Breast epithelium (tissue), 4 donors: ENCODE results near the gene TAF5L. TPM values are rescaled to one million over a fixed set of nuclear protein-coding genes. Genes with fewer than 3 reads are reported as not detected.

Source experiments
- DNase-seq, 2 donors: peaks; one replicate each; pipeline ENCODE4 v3.0.0-alpha.2; 2019; ENCODE audit warnings: low spot score in 2 of 2
- H3K27ac ChIP-seq, 2 donors: fragments of 200-600 bp; sonication (generic) in 1 of 2; one replicate each; pipeline ENCODE4 v1.5.1; 2016 to 2019; ENCODE audit warnings: mild to moderate bottlenecking in 1 of 2
- H3K27me3 ChIP-seq, 2 donors: fragments of 200-600 bp; sonication (generic) in 1 of 2; one replicate each; pipeline versions ENCODE4 v1.5.1 to v1.6.0; 2017 to 2019; ENCODE audit warnings: control low read depth in 1 of 2, mild to moderate bottlenecking in 1 of 2
- H3K36me3 ChIP-seq: fragments of 200-600 bp; one replicate; pipeline ENCODE4 v1.5.1; 2019
- H3K4me1 ChIP-seq, 2 donors: fragments of 200-600 bp; sonication (generic); one replicate each; pipeline ENCODE4 v1.5.1; 2016 to 2019; ENCODE audit warnings: control low read depth in 1 of 2
- H3K4me3 ChIP-seq, 3 donors: fragments of 200-600 bp; sonication (generic); 1 replicate in 2 of 3; 2 replicates in 1 of 3; pipeline ENCODE4 v1.5.1; 2016 to 2019; ENCODE audit warnings: mild to moderate bottlenecking in 3 of 3, moderate library complexity in 2 of 3
- H3K9me3 ChIP-seq, 2 donors: fragments of 200-600 bp; sonication (generic) in 1 of 2; one replicate each; pipeline ENCODE4 v1.5.1; 2016 to 2019; ENCODE audit warnings: control low read depth in 1 of 2
- POLR2A ChIP-seq: fragments of 450-650 bp; IDR thresholded peaks from one replicate; pipeline ENCODE4 v1.6.1; 2016; ENCODE audit warnings: antibody characterized with exemption, mild to moderate bottlenecking, moderate library complexity
- POLR2AphosphoS5 ChIP-seq, 3 donors: sonication (generic); formaldehyde crosslinking; IDR thresholded peaks; one replicate each; pipeline ENCODE4 v1.6.1; 2017; ENCODE audit warnings: antibody characterized with exemption in 3 of 3
- intact Hi-C: fragments of 100-400 bp; cut with DNase I; formaldehyde crosslinking; loops from one replicate; pipeline ENCODE4 v1.15.1; 2023; ENCODE audit warnings: low total_unique reads
- total RNA-seq, 3 donors: library from RNA; depleted of rRNA; stranded (reverse); fragments of >200 nt; gene quantifications; one replicate each; pipeline ENCODE4 v1.1.0, GENCODE V29; 2016
- TF ChIP-seq, protein P1 (sequence below), 3 donors: fragments of 450-650 bp; IDR thresholded peaks; one replicate each; pipeline ENCODE4 v1.5.1; 2016 to 2017; ENCODE audit warnings: antibody characterized with exemption in 3 of 3, mild to moderate bottlenecking in 3 of 3, moderate library complexity in 3 of 3

The TAF5L gene
- total RNA-seq, 3 donors from 2014 or later, result 15.4 to 18.3 (median 16.3) TPM

DNA sequence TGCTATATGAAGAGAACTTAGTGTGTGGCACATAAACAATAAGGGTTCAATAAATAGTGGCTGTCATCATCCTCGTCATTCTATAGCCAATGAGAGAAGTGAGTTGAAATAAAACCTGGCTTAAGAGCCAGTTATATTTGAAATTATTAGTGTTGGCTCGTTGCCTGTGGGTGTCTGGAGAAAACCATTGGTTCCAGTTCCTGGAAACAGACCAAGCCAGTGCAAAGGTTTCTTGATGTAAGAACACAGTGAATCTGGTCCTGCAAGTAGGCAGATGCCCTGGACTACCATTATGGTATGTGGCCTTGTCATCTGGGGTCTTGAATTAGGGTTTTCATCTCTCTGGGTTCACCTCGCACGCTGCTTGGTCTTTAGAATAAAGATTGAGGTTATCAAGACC is 43.4 kb upstream of the TAF5L start:
- Histone ChIP-seq H3K9me3 (no peaks in the 10 kb centered on the region), H3K27me3 (no peaks in the 10 kb centered on the region), H3K27ac (no peak overlapping the region), H3K36me3 (no peaks in the 10 kb centered on the region), H3K4me3 (no peak overlapping the region), H3K4me1 (no peaks in the 10 kb centered on the region)
- DNase-seq, result no peak
- intact Hi-C loops, result loop anchor here (10.0 kb wide), 1 partner anchor 645 kb away; no protein-coding TSS in a partner anchor
- TF ChIP-seq, protein P1, sequence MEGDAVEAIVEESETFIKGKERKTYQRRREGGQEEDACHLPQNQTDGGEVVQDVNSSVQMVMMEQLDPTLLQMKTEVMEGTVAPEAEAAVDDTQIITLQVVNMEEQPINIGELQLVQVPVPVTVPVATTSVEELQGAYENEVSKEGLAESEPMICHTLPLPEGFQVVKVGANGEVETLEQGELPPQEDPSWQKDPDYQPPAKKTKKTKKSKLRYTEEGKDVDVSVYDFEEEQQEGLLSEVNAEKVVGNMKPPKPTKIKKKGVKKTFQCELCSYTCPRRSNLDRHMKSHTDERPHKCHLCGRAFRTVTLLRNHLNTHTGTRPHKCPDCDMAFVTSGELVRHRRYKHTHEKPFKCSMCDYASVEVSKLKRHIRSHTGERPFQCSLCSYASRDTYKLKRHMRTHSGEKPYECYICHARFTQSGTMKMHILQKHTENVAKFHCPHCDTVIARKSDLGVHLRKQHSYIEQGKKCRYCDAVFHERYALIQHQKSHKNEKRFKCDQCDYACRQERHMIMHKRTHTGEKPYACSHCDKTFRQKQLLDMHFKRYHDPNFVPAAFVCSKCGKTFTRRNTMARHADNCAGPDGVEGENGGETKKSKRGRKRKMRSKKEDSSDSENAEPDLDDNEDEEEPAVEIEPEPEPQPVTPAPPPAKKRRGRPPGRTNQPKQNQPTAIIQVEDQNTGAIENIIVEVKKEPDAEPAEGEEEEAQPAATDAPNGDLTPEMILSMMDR (IDR thresholded peaks at IDR 0.05), result no peak
- TF ChIP-seq POLR2A (no peak), POLR2AphosphoS5 (IDR thresholded peaks at IDR 0.05) (no peak)

DNA sequence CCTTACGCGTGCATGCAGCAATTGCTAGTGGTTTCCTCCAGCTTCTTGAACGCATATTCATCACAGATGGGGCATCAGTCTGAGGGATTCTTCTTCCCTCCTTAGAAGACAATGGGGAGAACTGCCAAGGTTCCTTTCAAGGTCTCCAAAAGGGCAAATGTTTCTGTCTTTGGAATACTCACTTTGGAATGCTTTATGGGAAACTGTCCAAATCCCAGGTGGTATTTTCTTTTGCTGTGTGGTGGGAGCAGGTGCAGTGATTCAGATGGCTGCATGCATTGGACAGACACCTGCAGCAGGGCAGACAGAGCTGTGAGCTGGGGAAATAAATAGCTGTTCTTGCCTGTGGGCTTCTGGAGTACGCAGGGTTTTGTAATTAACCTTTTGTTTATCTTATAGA is 40.7 kb upstream of the TAF5L start:
- intact Hi-C loops, result loop anchor here (10.0 kb wide), 1 partner anchor 648 kb away; no protein-coding TSS in a partner anchor

DNA sequence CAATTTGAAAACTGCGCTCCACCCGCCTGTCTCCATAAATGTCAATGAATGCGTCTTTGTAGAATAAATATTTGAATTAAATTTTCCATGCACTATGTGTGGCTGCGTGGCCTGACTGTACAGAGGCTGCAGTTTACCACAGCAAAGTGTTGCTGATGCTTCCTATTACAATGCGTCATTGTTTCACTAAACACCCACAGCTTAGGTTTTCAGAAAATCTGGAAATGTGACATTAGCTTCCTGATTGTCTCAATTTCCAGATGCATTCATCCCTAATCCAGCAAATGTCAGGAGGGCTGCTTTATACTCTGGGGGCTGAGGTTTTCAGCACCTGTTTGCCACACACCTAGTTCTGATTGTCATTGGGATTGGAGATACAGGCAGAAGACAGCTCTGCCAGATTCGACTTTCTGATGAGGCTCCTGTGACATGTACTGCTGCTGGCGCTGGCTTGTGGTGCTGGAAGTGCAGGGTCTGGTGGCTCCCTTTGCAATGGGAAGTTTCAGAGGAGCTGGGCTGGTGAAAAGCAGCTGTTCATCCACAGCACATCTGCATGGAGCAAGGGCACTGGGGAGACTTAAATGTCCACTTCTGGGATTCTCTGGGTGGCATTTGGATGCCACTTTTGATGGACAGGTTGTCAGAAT is 40.1 kb upstream of the TAF5L start:
- no peak for DNase-seq
- Histone ChIP-seq H3K4me1 (no peaks in the 10 kb centered on the region), H3K27me3 (no peaks in the 10 kb centered on the region), H3K9me3 (no peaks in the 10 kb centered on the region), H3K36me3 (no peaks in the 10 kb centered on the region), H3K27ac (no peak overlapping the region), H3K4me3 (no peak overlapping the region)
- TF ChIP-seq, protein P1 (IDR thresholded peaks at IDR 0.05), result no peak
- TF ChIP-seq POLR2A (no peak), POLR2AphosphoS5 (IDR thresholded peaks at IDR 0.05) (no peak)
- intact Hi-C loops, result loop anchor here (10.0 kb wide), 1 partner anchor 649 kb away; no protein-coding TSS in a partner anchor

More for the DNA sequence above, 40.7 kb upstream of the TAF5L start:
- Histone ChIP-seq H3K4me1 (no peaks in the 10 kb centered on the region), H3K9me3 (no peaks in the 10 kb centered on the region), H3K27ac (no peak overlapping the region), H3K4me3 (no peak overlapping the region), H3K36me3 (no peaks in the 10 kb centered on the region), H3K27me3 (no peaks in the 10 kb centered on the region)
- TF ChIP-seq, protein P1 (IDR thresholded peaks at IDR 0.05), result no peak
- TF ChIP-seq POLR2AphosphoS5 (IDR thresholded peaks at IDR 0.05) (no peak), POLR2A (no peak)
- no peak for DNase-seq

DNA sequence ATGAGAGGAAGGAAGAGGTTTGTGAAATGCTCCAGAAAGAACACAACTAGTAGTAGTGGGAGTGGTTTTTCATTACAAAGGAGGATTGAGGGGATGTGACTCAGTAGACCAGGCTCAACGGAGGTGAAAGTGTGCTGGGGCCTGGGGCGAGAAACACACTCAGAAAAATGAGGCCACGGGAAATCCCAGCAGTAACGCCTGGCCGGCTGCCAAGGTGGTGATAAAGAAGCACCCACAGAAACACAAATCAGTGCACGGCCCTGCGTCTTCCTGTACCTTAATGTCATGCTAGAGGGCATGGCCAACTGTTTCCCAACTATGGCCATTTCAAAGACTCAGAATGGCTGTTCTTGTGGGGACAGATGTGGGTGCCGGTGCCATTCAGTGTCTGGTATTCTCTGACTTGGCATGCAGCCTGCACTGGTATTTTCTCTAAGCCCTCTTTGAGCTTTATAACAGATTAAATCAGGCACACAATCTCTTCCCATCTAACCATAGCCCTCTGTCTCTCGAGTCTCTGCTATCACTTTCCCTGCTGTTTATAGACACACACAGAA is 38.3 kb upstream of the TAF5L start:
- intact Hi-C loops, result loop anchor here (10.0 kb wide), 1 partner anchor 651 kb away; no protein-coding TSS in a partner anchor
- Histone ChIP-seq H3K27me3 (no peaks in the 10 kb centered on the region), H3K36me3 (no peaks in the 10 kb centered on the region), H3K4me3 (no peak overlapping the region), H3K27ac (no peak overlapping the region), H3K4me1 (no peaks in the 10 kb centered on the region), H3K9me3 (no peaks in the 10 kb centered on the region)
- TF ChIP-seq POLR2AphosphoS5 (IDR thresholded peaks at IDR 0.05) (no peak), POLR2A (no peak)
- TF ChIP-seq, protein P1 (IDR thresholded peaks at IDR 0.05), result no peak
- no peak for DNase-seq

DNA sequence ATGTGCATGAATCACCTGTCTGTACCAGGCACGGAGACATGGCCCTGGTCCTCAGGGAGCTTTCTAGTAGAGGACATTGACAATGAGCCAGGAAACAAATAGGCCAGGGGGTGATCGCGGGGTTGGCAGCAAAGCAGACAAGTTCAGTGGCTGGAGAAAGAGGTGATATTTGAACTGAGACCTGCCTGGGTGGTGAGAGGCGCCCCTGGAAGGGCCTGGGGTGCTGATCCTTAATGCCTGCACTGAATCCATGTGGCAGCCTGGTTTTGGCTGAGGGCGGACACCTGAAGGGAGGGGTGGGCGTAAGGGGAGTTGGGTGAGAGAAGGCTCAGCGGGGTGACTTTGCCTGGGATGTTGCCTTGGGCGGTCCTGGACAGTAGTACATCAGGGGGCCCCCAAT is 36.0 kb upstream of the TAF5L start:
- Histone ChIP-seq H3K4me3 (no peak overlapping the region), H3K9me3 (no peaks in the 10 kb centered on the region), H3K27me3 (no peaks in the 10 kb centered on the region), H3K27ac (no peak overlapping the region), H3K4me1 (no peaks in the 10 kb centered on the region), H3K36me3 (no peaks in the 10 kb centered on the region)
- intact Hi-C loops, result loop anchor here (10.0 kb wide), 1 partner anchor 653 kb away; no protein-coding TSS in a partner anchor
- DNase-seq, result no peak
- TF ChIP-seq POLR2AphosphoS5 (IDR thresholded peaks at IDR 0.05), result no peak
- TF ChIP-seq, protein P1 (IDR thresholded peaks at IDR 0.05), result no peak
- TF ChIP-seq POLR2A, result no peak
